ENCODE data around the gene CACNB1. TPM values are rescaled to one million over a fixed set of nuclear protein-coding genes. Genes with fewer than 3 reads are reported as not detected.
"Not testable (repeated sequence)": the region's sequence is repeated elsewhere in the genome, so short reads cannot be mapped to it uniquely, and the experiment has no call there.

CACNB1 gene
- total RNA-seq, 3 donors from 2014 or later, result 8.3 to 9.0 (median 8.8) TPM

GRCh38 chr17:39130205-39130604 lies 67.3 kb downstream of the CACNB1 start:
- Mint-ChIP-seq H3K36me3 (ENCODE audit: insufficient read depth) (no peaks in the 10 kb centered on the region), H3K4me1 (ENCODE audit: low read depth) (no peaks in the 10 kb centered on the region), H3K4me3 (no peak overlapping the region), H3K9me3 (no peaks in the 10 kb centered on the region), H3K27me3 (ENCODE audit: low read depth) (no peaks in the 10 kb centered on the region)
- DNase-seq, result no peak
- no peak for ATAC-seq

DNA sequence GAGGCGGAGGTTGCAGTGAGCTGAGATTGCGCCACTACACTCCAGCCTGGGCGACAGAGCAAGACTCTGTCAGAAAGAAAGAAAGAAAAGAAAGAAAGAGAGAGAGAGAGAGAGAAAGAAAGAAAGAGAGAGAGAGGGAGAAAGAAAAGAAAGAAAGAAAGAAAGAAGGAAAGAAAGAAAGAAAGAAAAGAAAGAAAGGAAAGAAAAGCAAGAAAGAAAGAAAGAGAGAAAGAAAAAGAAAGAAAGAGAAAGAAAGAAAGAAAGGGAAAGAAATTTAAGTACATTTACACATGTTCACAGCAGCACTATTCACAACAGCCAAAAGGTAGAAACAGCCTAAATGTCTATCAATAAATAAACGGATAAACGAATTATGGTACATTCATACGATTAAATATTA lies 67.9 kb downstream of the CACNB1 start:
- ATAC-seq; H3K27me3 Mint-ChIP-seq (ENCODE audit: low read depth); H3K36me3 Mint-ChIP-seq (ENCODE audit: insufficient read depth); DNase-seq; H3K4me3 Mint-ChIP-seq; H3K9me3 Mint-ChIP-seq; H3K4me1 Mint-ChIP-seq (ENCODE audit: low read depth): not testable (repeated sequence)

GRCh38 chr17:39126436-39126835 lies 71.0 kb downstream of the CACNB1 start:
- ATAC-seq, result no peak
- Mint-ChIP-seq H3K4me1 (ENCODE audit: low read depth) (no peaks in the 10 kb centered on the region), H3K36me3 (ENCODE audit: insufficient read depth) (no peaks in the 10 kb centered on the region), H3K9me3 (no peaks in the 10 kb centered on the region), H3K27me3 (ENCODE audit: low read depth) (no peaks in the 10 kb centered on the region), H3K4me3 (no peak overlapping the region)
- DNase-seq, result no peak

GRCh38 chr17:39125143-39125875 lies 72.2 kb downstream of the CACNB1 start:
- Mint-ChIP-seq H3K4me3 (no peak overlapping the region), H3K4me1 (ENCODE audit: low read depth) (no peaks in the 10 kb centered on the region), H3K27me3 (ENCODE audit: low read depth) (no peaks in the 10 kb centered on the region), H3K9me3 (no peaks in the 10 kb centered on the region), H3K36me3 (ENCODE audit: insufficient read depth) (no peaks in the 10 kb centered on the region)
- DNase-seq, result no peak
- no peak for ATAC-seq

DNA sequence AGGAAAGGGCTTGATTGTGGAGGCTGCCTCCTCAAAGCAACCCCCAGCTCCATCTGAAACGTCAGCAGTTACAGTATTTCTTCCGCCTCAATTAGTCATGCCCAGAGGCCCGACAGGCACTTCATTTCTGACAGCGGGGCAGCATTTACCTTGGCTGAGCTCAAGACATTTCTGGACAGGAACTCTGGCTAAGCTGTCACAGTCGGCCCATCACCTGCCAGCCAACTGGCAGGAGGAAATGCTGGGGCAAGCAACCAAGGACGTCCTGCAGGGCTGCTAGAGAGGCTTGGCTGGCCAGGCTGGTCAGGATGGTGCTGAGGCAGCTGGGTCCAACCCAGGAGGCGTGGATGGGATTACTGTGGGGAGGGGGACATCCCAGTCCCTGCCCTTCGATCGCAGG lies 73.8 kb downstream of the CACNB1 start:
- DNase-seq, result no peak
- Mint-ChIP-seq H3K4me1 (ENCODE audit: low read depth) (peaks cover 3% of the 10 kb centered on the region), H3K36me3 (ENCODE audit: insufficient read depth) (no peaks in the 10 kb centered on the region), H3K4me3 (no peak overlapping the region), H3K9me3 (no peaks in the 10 kb centered on the region), H3K27me3 (ENCODE audit: low read depth) (no peaks in the 10 kb centered on the region)
- no peak for ATAC-seq

Other genes with a start within 250 kb of the CACNB1 start
- under 1 TPM in 1 of 3 donors, not detected in 2; 0.08 TPM for gene FBXO47, start 230.3 kb downstream of the CACNB1 start, total RNA-seq
- under 1 TPM; 0.33 to 0.87 (median 0.68) TPM for gene PLXDC1, start 46.0 kb downstream of the CACNB1 start, total RNA-seq
- not detected for gene ARL5C, start 31.5 kb downstream of the CACNB1 start, total RNA-seq
- 1,000 to 10,000 TPM; 2,810 to 3,060 (median 2,906) TPM for gene RPL19, start 2.6 kb upstream of the CACNB1 start, total RNA-seq
- gene STAC2, start 28.3 kb upstream of the CACNB1 start, total RNA-seq, result not detected
- 10 to 100 TPM; 19.4 to 21.6 (median 20.9) TPM for gene FBXL20, start 204.0 kb upstream of the CACNB1 start, total RNA-seq